Endothelial cell of umbilical vein (primary cell): ENCODE data around the gene FGF23. TPM values are rescaled to one million over a fixed set of nuclear protein-coding genes. Genes with fewer than 3 reads are reported as not detected.

Experiments
- BruUV-seq: library from RNA; stranded (reverse); fragments of 400-500 nt; replicated peaks from 2 replicates; lab custom pipeline; 2021; lab: Mats Ljungman, UMichigan
- CTCF ChIA-PET: fragments of 300-600, 350-600 bp; sonication (Branson Sonifier 250); formaldehyde crosslinking; loops from one replicate; lab custom pipeline; 2021; ENCODE audit warnings: antibody characterized with exemption, inconsistent platforms; lab: Charles Lee
- POLR2A ChIA-PET: fragments of 300-600, 350-600 bp; sonication (Branson Sonifier 250); formaldehyde crosslinking; loops from one replicate; lab custom pipeline; 2021; ENCODE audit warnings: antibody characterized with exemption, inconsistent platforms; lab: Charles Lee
- DNase-seq: peaks from one replicate; pipeline ENCODE4 v3.0.0-alpha.2; 2011; ENCODE audit warnings: low read depth, low spot score
- FAIRE-seq: peaks from 2 replicates; lab custom pipeline; 2011; peaks lifted over from hg19 to GRCh38; lab: Jason Lieb, UNC
- H2AFZ ChIP-seq: 2 replicates; pipeline ENCODE4 v1.6.0; 2012; ENCODE audit warnings: low read depth, low read length, control low read depth, inconsistent platforms
- H3K27ac ChIP-seq: 2 replicates; pipeline ENCODE4 v1.5.1; 2011; ENCODE audit warnings: low read depth, mild to moderate bottlenecking, control low read depth, low read length, moderate library complexity; ENCODE audit not compliant: insufficient read depth
- H3K27me3 ChIP-seq, 2 experiments: 2 replicates each; pipeline versions ENCODE4 v1.6.0 to v1.6.1; 2011; ENCODE audit warnings: low read length in 2 of 2, mixed read lengths in 1 of 2; ENCODE audit not compliant: control insufficient read depth in 2 of 2, insufficient read depth in 2 of 2
- H3K36me3 ChIP-seq, 2 experiments: 2 replicates in 1 of 2; 3 replicates in 1 of 2; pipeline ENCODE4 v1.5.1; 2011; ENCODE audit warnings: low read length in 2 of 2, mild to moderate bottlenecking in 1 of 2, moderate library complexity in 1 of 2; ENCODE audit not compliant: control insufficient read depth in 2 of 2, insufficient read depth in 2 of 2; ENCODE audit errors: extremely low read depth in 1 of 2
- H3K4me1 ChIP-seq: 3 replicates; pipeline ENCODE4 v1.5.1; 2011; ENCODE audit warnings: mild to moderate bottlenecking, low read length; ENCODE audit not compliant: control insufficient read depth, insufficient read depth; ENCODE audit errors: extremely low read depth
- H3K4me2 ChIP-seq: 2 replicates; pipeline ENCODE4 v1.6.1; 2011; ENCODE audit warnings: low read length, control low read depth, mixed read lengths; ENCODE audit not compliant: insufficient read depth
- H3K4me3 ChIP-seq, 3 experiments: fragments of 200-600 bp in 1 of 3; sonication (generic), shearing (Covaris generic) in 1 of 3; replicated peaks in 1 of 3; 2 replicates each; pipeline ENCODE4 v1.5.1; 2011 to 2016; ENCODE audit warnings: control low read depth in 3 of 3, low read length in 3 of 3, mild to moderate bottlenecking in 2 of 3, inconsistent platforms in 1 of 3, low read depth in 1 of 3, moderate library complexity in 1 of 3; ENCODE audit not compliant: insufficient read depth in 1 of 3
- H3K79me2 ChIP-seq: 2 replicates; pipeline ENCODE4 v1.6.0; 2012; ENCODE audit warnings: low read length, inconsistent platforms; ENCODE audit not compliant: control insufficient read depth, insufficient read depth
- H3K9ac ChIP-seq: replicated peaks from 2 replicates; pipeline ENCODE3; 2011; ENCODE audit warnings: low read length, control low read depth; ENCODE audit not compliant: insufficient read depth; ENCODE audit errors: extremely low read depth
- H3K9me1 ChIP-seq: replicated peaks from 3 replicates; pipeline ENCODE4 v1.6.0; 2011; ENCODE audit warnings: mild to moderate bottlenecking, low read length; ENCODE audit not compliant: control insufficient read depth, insufficient read depth; ENCODE audit errors: extremely low read depth
- H3K9me3 ChIP-seq: replicated peaks from 2 replicates; pipeline ENCODE4 v1.5.1; 2012; ENCODE audit warnings: low read length, inconsistent platforms; ENCODE audit not compliant: control insufficient read depth, insufficient read depth
- H4K20me1 ChIP-seq: replicated peaks from 2 replicates; pipeline ENCODE3; 2011; ENCODE audit warnings: mild to moderate bottlenecking, low read length; ENCODE audit not compliant: control insufficient read depth, insufficient read depth; ENCODE audit errors: extremely low read depth
- EZH2 ChIP-seq: IDR thresholded peaks from 2 replicates; pipeline ENCODE4 v1.6.1; 2012; ENCODE audit warnings: borderline replicate concordance, low read depth, mild to moderate bottlenecking, moderate library complexity, low read length, inconsistent platforms; ENCODE audit not compliant: severe bottlenecking
- FOS ChIP-seq: IDR thresholded peaks from 2 replicates; pipeline ENCODE4 v1.6.1; 2011; ENCODE audit warnings: mild to moderate bottlenecking, low read length, moderate library complexity, borderline replicate concordance; ENCODE audit not compliant: insufficient read depth
- GATA2 ChIP-seq: IDR thresholded peaks from 2 replicates; pipeline ENCODE4 v1.7.0; 2011; ENCODE audit warnings: low read depth, mild to moderate bottlenecking, moderate library complexity, mixed read lengths, low read length; ENCODE audit not compliant: insufficient read length, insufficient read depth
- JUN ChIP-seq: IDR thresholded peaks from 2 replicates; pipeline ENCODE4 v1.6.1; 2011; ENCODE audit warnings: borderline replicate concordance, low read depth; ENCODE audit not compliant: insufficient read length, insufficient read depth
- MYC ChIP-seq: IDR thresholded peaks from one replicate; pipeline ENCODE4 v1.6.1; 2011; ENCODE audit warnings: mild to moderate bottlenecking, low read depth, low read length
- POLR2A ChIP-seq: IDR thresholded peaks from 2 replicates; pipeline ENCODE4 v1.6.1; 2012; ENCODE audit warnings: low read depth, mild to moderate bottlenecking, control low read depth, low read length
- POLR2AphosphoS5 ChIP-seq: IDR thresholded peaks from 2 replicates; pipeline ENCODE4 v1.6.1; 2012; ENCODE audit warnings: low read depth, mild to moderate bottlenecking, control low read depth, low read length, moderate library complexity; ENCODE audit not compliant: insufficient read depth
- dilution Hi-C: fragments of 300-500 bp; cut with MboI; formaldehyde crosslinking; loops from one replicate; pipeline ENCODE4 v1.15.0; 2019; ENCODE audit warnings: low sequenced_read_pairs; ENCODE audit not compliant: extremely low pct_ligation_motif_present
- intact Hi-C: fragments of 100-400 bp; cut with micrococcal nuclease; formaldehyde crosslinking; loops from one replicate; pipeline ENCODE4 v1.10.0; 2022
- polyA plus RNA-seq, 4 experiments: library from polyadenylated mRNA; depleted of rRNA in 3 of 4; stranded (reverse) in 3 of 4; unstranded in 1 of 4; fragments of >200 nt; gene quantifications; 2 replicates each; pipeline versions ENCODE4 v1.2.1 to v1.2.3, GENCODE V29; 2011 to 2012; ENCODE audit warnings: missing spikeins in 1 of 4
- total RNA-seq: library from RNA; stranded (reverse); gene quantifications from 2 replicates; pipeline ENCODE4 v1.2.3, GENCODE V29; 2021
- TF ChIP-seq, protein P1 (sequence below), 2 donors: IDR thresholded peaks; 1 replicate in 1 of 2; 2 replicates in 1 of 2; pipeline ENCODE4 v1.5.1; 2011; ENCODE audit warnings: low read length in 2 of 2, mild to moderate bottlenecking in 2 of 2, moderate library complexity in 2 of 2, control low read depth in 1 of 2, inconsistent platforms in 1 of 2, low read depth in 1 of 2; ENCODE audit not compliant: insufficient read depth in 1 of 2; ENCODE audit errors: extremely low read depth in 1 of 2
- TF ChIP-seq, protein P2 (sequence below): IDR thresholded peaks from 2 replicates; pipeline ENCODE4 v1.6.1; 2011; ENCODE audit not compliant: insufficient read depth, insufficient read length

Gene FGF23
- total and polyA plus RNA-seq, 2 donors (not counting 3 experiments of a cell fraction or from before 2014, with no cell fraction given), result not detected

GRCh38 chr12:4331221-4331620, 48.3 kb downstream of the FGF23 start:
- FAIRE-seq (no peak), DNase-seq (no peak)
- Histone ChIP-seq H2AFZ (no peak overlapping the region), H4K20me1 (peaks cover 4% of the 10 kb centered on the region), H3K36me3 (peaks cover 0 to 9% of the 10 kb centered on the region in 2 experiments), H3K4me3 (no peak overlapping the region), H3K9me3 (no peaks in the 10 kb centered on the region), H3K4me1 (no peaks in the 10 kb centered on the region), H3K27me3 (no peaks in the 10 kb centered on the region), H3K27ac (no peak overlapping the region), H3K79me2 (peaks cover 27% of the 10 kb centered on the region), H3K9me1 (no peaks in the 10 kb centered on the region), H3K9ac (no peak overlapping the region), H3K4me2 (no peak overlapping the region)
- BruUV-seq, result no TSS peak
- intact Hi-C loops (no loop called here), dilution Hi-C loops (no loop called here)
- TF ChIP-seq FOS (no peak), MYC (no peak), POLR2AphosphoS5 (no peak), POLR2A (no peak), EZH2 (no peak), GATA2 (no peak), JUN (no peak)
- TF ChIP-seq, protein P1, sequence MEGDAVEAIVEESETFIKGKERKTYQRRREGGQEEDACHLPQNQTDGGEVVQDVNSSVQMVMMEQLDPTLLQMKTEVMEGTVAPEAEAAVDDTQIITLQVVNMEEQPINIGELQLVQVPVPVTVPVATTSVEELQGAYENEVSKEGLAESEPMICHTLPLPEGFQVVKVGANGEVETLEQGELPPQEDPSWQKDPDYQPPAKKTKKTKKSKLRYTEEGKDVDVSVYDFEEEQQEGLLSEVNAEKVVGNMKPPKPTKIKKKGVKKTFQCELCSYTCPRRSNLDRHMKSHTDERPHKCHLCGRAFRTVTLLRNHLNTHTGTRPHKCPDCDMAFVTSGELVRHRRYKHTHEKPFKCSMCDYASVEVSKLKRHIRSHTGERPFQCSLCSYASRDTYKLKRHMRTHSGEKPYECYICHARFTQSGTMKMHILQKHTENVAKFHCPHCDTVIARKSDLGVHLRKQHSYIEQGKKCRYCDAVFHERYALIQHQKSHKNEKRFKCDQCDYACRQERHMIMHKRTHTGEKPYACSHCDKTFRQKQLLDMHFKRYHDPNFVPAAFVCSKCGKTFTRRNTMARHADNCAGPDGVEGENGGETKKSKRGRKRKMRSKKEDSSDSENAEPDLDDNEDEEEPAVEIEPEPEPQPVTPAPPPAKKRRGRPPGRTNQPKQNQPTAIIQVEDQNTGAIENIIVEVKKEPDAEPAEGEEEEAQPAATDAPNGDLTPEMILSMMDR (IDR thresholded peaks at IDR 0.05; ENCODE audit: extremely low read depth in 1 of 2, insufficient read depth in 1 of 2, low read depth in 1 of 2, low read length in 2 of 2), result no peak
- TF ChIP-seq, protein P2, sequence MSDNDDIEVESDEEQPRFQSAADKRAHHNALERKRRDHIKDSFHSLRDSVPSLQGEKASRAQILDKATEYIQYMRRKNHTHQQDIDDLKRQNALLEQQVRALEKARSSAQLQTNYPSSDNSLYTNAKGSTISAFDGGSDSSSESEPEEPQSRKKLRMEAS, result no peak
- ChIA-PET POLR2A (no interaction called here), CTCF (no interaction called here)
